ENCODE data around the gene UBAP2L.
"Not testable (repeated sequence)": the region's sequence is repeated elsewhere in the genome, so short reads cannot be mapped to it uniquely, and the experiment has no call there.

DNA sequence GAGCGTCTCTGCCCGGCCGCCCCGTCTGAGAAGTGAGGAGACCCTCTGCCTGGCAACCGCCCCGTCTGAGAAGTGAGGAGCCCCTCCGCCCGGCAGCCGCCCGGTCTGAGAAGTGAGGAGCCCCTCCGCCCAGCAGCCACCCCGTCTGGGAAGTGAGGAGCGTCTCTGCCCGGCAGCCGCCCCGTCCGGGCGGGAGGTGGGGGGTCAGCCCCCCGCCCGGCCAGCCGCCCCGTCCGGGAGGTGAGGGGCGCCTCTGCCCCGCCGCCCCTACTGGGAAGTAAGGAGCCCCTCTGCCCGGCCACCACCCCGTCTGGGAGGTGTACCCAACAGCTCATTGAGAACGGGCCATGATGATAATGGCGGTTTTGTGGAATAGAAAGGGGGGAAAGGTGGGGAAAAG is 66.8 kb downstream of the UBAP2L start:
- not testable (repeated sequence) for TF ChIP-seq EZH2 (IDR thresholded peaks at IDR 0.05; ENCODE audit: insufficient read depth, low read length)
- TF ChIP-seq, protein P1, sequence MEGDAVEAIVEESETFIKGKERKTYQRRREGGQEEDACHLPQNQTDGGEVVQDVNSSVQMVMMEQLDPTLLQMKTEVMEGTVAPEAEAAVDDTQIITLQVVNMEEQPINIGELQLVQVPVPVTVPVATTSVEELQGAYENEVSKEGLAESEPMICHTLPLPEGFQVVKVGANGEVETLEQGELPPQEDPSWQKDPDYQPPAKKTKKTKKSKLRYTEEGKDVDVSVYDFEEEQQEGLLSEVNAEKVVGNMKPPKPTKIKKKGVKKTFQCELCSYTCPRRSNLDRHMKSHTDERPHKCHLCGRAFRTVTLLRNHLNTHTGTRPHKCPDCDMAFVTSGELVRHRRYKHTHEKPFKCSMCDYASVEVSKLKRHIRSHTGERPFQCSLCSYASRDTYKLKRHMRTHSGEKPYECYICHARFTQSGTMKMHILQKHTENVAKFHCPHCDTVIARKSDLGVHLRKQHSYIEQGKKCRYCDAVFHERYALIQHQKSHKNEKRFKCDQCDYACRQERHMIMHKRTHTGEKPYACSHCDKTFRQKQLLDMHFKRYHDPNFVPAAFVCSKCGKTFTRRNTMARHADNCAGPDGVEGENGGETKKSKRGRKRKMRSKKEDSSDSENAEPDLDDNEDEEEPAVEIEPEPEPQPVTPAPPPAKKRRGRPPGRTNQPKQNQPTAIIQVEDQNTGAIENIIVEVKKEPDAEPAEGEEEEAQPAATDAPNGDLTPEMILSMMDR (IDR thresholded peaks at IDR 0.05; ENCODE audit: insufficient read depth, low read depth, low read length), result not testable (repeated sequence)
